Measurements from ENCODE around the gene NSG1.

GRCh38 chr4:4413806-4414205 lies 26.9 kb downstream of the NSG1 start:
- TF ChIP-seq POLR2A (IDR thresholded peaks at IDR 0.05; ENCODE audit: low read depth): no peak
- TF ChIP-seq POLR2AphosphoS5 (IDR thresholded peaks at IDR 0.05): no peak
- no peak for TF ChIP-seq CTCF (IDR thresholded peaks at IDR 0.05)
